ENCODE data around the gene PNPLA7.
"Not testable (repeated sequence)": the region's sequence is repeated elsewhere in the genome, so short reads cannot be mapped to it uniquely, and the experiment has no call there.

PNPLA7 gene

DNA sequence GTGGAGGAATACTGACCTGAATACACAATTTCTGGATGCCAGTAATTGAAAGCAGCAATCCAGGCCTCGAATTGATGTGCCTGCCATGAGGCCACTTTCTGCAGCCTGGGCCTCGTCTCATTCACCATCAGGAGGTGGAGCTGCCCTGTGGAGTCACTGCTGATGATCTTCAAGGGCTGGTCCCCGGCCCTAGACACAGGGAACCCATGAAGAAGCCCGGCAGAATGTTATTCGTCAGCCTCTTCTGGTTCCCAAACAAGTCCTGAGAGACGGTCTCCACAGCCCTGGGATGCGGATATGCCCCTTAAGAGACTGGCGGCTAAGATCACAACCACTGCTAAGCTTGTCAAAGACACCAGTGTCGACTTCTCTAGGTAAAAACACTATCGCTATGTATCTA lies 24.0 kb upstream of the PNPLA7 start:
- no peak for DNase-seq

DNA sequence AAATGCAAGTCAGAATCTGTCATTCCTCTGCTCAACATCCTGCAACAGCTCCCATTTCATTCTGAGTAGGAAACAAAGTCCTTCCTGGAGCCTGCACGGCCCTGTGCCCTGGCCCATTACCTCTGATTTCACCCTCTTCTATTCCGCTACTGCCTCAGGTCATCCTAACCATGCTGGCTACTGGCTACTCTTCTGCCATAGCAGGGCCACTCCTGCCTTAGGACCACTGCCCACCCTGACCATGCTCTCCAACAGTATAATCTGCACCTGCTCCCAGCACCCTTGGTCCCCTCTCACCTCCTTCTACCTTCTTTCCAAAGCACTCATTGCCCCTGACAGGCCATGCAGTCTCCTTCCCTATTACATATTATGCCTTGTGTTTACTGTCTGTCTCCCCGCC lies 20.4 kb upstream of the PNPLA7 start:
- no peak for DNase-seq

DNA sequence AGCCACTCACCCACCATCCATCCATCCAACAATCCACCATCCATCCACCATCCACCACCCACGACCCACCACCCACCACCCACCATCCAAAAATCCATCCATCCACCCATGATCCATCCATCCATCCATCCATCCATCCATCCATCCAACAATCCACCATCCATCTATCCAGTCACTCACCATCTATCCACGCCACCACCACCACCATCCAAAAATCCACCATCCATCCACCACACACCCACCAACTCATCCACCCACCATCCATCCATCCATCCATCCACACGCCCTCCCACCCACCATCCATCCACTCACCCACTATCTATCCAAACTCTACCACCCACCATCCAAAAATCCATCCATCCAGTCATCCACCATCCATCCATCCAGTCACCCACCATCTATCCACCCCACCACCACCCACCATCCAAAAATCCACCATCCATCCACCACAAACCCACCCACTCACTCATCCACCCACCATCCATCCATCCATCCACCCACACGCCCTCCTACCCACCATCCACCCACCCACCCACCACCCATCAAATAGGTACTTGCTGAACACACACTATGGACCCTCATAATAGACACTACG lies 19.5 kb upstream of the PNPLA7 start:
- no peak for DNase-seq

DNA sequence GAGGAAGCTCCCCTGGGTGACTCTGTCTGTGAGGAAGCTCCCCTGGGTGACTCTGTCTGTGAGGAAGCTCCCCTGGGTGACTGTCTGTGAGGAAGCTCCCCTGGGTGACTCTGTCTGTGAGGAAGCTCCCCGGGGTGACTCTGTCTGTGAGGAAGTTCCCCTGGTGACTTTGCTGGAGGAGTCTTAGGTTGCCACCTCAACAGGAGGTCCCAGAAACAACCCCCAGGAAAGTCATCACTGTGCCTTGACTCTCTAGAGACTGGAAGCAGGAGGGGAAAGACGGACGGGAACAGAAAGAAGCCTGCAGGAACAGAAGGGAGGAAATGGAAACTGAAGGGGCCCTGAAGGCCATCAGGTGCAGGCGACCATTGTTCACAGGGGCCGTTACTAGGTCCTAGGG lies 18.2 kb upstream of the PNPLA7 start:
- DNase-seq: not testable (repeated sequence)

DNA sequence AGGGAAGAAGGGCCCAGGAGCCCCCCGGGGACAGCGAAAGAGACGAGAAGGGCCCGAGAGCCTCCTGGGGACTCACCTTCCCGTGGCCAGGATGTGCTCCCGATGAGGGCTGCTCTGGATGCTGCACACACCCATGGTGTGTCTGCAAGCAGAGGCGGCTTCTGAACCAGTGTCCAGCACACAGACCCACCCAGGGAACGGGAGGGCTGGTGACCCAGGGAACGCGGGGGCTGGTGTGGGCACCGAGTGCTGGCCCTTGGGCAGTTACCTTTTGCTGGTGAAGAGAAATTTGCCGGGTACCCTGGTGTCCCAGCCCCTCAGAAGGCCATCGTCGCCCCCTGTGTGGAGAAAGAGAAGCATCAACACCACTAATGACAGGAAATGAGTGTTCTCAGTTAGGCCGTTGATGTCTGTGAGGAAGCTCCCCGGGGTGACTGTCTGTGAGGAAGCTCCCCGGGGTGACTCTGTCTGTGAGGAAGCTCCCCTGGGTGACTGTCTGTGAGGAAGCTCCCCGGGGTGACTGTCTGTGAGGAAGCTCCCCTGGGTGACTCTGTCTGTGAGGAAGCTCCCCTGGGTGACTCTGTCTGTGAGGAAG lies 14.7 kb upstream of the PNPLA7 start:
- no peak for DNase-seq

DNA sequence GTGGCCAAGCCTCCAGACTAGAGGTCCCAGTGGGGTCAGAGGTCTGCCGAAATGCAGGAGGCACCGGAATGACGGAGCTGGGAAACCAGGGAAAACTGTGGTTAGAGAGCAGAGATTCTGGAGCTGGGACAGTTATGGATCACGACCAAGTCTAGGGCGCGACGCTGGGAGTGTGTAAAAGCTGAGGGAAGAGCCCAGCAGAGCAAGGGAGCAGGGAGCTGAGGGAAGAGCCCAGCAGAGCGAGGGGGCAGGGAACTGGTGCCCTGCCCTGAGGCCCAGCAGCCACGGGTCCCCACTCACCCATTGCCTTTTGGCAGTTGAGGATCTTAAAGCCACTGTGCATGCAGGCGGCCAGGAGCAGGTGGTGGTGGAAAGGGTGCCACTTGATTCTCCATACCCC lies 13.9 kb upstream of the PNPLA7 start:
- DNase-seq: no peak

DNA sequence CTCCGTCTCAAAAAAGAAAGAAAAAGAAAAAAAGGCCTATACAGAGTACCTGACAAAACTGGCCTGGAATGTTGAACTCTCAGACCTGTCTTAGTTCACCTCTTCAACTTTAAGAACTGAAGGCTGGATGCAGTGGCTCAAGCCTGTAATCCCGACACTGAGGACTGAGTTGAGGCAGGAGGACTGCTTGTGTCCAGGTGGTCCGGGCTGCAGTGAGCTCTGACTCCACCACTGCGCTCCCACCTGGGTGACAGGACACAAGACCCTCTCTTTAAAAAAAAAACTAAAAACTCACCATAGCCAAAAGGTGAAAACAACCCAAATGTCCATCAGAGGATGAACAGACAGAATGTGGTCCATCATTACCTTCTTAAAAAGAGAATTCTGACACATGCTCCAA lies 7.9 kb upstream of the PNPLA7 start:
- no peak for DNase-seq

DNA sequence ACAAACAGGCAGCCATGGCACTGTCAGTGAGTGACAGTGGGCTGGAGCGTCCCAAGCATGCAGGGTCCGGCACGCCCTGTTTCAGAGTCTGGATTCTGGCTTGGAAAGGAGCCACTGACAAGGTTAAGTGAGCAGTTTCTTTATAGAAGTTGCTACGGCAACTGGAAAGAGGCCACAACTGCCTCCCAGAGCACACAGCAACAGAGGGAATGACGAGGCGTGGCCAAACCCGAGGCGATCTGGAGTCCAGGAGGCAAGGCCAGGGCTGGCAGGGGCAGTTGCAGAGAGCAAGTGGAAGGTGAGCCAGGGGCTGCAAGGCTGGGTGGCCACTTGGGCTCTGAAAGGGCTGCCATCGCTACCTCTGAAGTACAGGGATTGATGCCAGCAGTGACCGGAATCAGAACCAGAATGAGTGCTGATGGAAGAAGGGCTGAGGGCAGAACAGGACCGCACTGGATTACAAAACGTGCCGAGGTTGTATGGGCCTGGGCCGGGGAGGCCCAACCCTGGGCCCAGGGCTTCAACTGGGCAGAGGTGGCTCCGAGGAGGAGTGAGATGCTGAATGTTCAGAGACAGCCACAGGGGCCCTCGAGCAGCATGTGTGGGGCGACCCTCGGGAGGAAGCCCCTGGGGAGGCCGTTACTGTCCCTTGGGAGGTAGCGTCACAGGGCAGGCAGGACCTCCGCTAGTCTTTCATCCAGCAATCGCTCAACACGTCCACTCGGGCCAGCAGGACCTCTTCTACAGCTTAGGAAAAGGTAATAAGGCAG lies 6.1 kb upstream of the PNPLA7 start:
- DNase-seq: no peak

DNA sequence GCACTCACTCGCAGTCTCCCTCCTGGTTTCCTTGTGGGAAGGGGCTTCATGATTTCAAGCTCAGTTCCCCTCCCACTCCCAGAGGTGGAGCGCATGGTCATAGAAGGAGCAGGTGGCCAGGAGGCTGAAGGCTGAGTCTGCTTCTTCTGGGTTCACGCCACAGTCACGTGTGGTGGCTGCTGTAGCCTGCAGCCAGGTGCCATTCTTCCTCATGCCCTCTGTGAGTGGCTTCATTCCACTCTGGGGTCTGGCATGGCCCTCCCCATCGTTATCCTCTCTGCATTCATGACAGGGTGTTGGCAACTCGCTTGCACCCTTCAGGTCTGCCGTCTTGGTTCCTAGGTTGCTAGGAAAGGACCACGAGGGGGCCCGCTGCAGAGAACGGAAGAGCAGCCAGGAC lies 5.0 kb upstream of the PNPLA7 start:
- DNase-seq: no peak

DNA sequence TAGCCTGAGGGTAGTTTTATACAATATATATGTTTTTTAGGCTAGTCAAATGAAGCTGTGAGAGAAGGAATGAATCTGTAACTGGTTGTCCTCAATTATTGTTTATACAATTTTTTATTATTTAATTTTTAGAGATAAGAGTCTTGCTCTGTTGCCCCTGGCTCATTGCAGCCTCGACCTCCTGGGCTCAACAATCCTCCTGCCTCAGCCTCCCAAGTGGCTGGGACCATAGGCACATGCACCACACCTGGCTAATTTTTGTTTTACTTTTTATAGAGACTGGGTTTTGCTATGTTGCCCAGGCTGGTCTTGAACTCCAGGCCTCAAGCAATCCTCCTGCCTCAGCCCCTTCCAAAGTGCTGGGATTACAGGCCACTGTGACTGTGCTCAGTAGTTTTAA lies 4.1 kb upstream of the PNPLA7 start:
- no peak for DNase-seq

DNA sequence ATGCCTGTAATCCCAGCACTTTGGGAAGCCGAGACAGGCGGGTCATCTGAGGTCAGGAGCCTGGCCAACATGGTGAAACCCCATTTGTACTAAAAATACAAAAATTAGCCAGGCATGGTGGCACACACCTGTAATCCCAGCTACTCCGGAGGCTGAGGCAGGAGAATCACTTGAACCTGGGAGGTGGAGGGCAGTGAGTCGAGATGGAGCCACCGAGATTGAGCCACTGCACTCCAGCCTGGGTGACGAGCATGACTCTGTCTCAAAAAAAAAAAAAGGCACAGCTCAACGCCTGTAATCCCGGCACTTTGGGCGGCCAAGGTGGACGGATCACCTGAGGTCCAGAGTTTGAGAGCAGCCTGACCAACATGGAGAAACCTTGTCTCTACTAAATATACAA lies 3.5 kb upstream of the PNPLA7 start:
- DNase-seq: not testable (repeated sequence)

DNA sequence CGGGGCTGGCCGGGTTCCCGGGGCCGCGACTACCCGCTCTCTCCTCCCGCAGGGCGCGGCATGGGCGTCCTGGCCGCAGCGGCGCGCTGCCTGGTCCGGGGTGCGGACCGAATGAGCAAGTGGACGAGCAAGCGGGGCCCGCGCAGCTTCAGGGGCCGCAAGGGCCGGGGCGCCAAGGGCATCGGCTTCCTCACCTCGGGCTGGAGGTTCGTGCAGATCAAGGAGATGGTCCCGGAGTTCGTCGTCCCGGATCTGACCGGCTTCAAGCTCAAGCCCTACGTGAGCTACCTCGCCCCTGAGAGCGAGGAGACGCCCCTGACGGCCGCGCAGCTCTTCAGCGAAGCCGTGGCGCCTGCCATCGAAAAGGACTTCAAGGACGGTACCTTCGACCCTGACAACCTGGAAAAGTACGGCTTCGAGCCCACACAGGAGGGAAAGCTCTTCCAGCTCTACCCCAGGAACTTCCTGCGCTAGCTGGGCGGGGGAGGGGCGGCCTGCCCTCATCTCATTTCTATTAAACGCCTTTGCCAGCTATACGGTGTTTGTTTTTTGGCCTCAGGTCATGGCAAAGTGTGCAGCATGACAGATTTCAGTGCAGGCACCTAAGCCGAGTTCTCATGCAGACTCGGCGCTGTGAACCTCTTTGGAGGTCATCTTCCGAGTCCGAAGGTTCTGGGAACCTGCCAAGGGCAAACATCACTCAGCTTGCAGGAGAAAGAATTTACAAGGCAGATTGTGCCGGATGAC lies 2.0 kb upstream of the PNPLA7 start:
- DNase-seq: peak; percentile 31

DNA sequence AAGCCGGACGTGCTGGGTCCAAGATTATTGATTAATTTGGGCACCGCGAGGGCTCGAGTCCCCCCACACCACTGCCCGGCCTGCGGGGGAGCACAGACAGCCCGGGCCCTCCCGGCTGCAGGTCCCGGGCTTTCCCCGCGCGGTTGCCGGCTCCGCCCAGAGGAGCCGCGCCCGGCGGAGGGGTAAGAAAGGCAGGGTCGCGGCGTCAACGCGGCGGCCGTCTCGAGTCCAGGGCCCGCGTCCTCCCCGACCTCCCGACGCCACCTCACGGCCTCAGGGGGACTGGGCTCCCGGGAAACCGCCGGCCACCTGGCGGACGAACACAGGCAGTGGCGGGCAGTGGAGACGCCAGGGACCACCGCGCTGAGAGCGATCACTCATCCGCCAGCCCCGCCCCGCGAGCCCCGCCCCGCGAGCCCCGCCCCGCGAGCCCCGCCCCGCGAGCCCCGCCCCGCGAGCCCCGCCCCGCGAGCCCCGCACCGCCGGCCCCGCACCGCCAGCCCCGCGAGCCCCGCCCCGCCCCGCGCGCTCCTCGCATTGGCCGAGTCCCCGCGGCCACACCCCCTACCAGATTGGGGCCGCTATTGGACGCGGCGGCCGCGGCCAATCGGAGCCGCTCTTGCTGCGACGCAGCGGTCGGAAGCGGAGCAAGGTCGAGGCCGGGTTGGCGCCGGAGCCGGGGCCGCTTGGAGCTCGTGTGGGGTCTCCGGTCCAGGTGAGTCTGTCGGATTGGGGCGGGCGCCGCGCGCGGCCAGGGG lies 1.2 kb upstream of the PNPLA7 start, which contains the start of gene MRPL41:
Gene MRPL41, plus strand, starts transcription at position 616 of the 758 bp plus-strand sequence. CDS start 203 bp downstream, outside the sequence.
- peak; percentile 90 for DNase-seq

DNA sequence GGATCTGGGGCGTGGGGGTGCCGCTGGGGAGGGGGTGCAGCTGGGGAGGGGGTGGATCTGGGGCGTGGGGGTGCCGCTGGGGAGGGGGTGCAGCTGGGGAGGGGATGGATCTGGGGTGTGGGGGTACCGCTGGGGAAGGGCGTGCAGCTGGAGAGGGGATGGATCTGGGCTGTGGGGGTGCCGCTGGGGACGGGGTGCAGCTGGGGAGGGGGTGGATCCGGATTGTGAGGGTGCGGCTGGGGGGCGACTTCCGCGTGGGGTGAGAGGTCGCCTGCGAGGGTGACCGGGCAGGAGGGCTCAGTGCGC lies 709 bp upstream of the PNPLA7 start:
- not testable (repeated sequence) for DNase-seq

DNA sequence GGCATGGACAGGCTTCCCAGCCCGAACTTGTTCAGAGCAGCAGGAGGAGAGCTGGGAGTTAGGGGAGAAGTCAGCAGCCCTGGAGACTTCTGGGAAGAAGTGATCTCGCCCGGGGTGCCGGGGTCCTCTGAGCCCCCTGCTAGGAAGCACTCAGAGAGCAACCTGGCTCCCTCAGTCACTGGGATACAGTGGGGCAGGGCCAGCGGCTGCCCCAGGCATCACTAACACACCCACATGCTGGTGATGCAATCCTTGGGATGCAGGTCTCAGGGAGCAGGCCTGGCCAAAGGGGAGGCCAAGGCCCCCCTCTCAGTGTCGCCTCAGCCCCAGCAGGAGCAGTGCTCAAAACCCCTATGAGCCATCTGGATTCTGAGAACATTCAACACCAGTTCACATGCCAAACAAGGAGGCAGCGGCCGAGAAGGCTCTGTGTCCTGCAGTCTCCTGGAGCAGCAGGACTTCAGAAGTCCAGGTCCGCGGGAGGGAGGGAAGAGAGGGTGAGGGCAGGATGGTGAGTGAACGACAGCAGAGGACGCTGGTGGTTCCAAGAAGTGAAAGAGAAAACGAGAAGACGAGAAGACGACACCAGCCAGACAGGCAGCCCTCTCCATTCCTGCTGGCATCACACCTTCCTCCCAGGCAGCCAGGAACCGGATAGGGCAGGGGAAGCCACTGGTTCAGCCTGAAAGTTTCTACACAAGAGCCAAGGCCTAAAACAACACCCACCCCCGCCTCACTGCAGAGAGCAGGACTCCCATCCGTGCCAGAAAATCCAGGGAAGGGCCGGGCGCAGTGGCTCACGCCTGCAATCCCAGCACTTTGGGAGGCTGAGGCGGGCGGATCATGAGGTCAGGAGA lies 2.3 kb downstream of the PNPLA7 start:
- DNase-seq: no peak

DNA sequence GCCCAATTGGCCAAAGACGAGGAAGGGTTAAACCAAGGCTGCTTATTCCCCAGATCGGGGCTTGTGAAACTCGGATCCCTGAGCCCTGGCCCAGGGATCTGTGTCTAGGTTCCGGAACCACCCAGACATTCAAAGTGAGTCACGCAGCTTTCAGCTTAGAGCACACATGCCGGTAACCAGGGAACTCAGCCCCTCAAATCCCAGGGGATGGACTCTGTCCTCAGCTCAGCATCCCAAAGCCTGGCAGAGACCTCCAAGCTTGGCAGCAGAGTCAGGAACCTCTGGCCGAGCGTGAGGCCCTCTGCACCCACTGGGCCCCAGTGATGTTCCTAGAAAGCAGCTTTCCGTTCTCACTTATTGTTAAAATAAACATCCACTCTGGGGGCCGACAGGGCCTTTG lies 5.1 kb downstream of the PNPLA7 start:
- DNase-seq: no peak

DNA sequence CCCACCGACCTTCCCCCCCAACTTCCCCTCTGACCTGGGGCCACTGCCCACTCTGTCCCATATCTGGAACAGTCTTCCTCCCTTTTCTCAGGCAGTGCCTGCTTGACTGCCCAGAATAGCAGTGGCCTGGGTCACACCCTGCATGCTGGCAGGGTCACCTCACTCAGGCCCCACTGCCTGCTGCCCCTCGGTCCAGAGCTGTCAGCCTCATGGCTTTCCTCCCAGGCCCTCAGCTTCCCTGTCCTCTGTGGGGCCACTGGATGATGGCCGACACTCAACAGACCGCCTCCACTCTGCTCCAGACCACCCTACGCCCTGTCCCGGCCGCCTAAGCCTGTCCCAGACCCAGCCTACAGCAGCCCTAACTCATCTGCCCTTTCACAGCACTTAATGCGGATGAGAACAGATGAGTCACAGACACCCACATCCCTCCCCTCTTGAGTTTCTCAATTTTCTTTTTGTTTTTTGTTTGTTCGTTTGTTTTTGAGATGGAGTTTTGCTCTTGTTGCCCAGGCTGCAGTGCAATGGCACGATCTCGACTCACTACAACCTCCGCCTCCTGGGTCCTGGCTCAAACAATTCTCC lies 5.9 kb downstream of the PNPLA7 start:
- DNase-seq: no peak

DNA sequence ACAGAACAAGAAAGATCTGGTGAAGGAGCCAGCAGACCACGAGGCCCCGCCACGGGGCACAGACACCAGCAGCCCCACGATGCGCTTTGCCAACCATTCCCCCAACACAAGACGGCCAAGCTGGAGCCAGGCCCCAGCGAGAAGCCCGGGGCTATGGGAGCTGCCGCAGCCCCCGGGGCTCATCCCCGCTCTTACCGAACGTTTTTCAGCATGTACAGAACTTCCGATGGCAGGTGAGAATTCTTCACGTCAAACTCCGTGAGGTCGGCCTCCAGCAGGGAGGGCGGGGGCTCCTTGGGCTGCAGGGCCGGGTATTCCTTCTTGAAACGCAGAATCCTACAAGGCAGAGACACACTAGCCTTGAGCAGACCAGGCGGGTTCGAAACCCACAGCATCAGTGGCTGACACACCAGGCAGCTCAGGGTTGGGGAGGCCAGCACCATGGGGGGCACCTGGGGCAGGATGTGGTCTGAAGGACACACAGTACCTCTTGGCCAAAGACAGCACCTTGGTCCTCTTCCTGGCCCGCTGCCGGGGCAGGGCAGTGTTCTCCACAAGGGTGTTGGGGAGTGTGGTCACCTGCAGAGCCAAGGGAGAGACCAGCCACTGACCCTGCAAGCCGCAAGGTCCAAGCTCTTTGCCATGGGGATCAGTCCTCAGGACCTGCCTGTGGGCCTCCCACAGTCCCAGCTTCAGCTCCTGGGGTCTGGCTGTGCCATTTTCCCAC lies 6.8 kb downstream of the PNPLA7 start:
- no peak for DNase-seq

DNA sequence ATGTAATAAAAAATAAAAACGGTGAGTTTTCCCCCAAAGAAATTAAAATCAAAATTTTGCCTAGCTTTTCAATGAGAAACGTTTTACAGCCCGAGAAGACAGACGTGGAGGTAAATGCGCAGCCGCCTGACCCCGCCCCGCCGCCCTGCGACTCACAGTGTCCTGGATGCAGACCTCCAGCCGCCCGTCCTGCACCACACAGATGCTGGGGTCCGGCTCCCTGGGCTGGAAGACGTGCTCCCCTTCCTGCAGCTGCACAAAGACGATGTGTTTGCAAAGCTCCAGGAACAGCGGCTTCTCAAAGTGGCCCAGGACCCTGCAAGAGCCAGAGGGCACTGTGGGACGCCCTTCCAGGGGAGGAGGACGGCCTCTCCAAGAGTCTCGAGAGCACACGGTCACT lies 7.7 kb downstream of the PNPLA7 start:
- DNase-seq: no peak

DNA sequence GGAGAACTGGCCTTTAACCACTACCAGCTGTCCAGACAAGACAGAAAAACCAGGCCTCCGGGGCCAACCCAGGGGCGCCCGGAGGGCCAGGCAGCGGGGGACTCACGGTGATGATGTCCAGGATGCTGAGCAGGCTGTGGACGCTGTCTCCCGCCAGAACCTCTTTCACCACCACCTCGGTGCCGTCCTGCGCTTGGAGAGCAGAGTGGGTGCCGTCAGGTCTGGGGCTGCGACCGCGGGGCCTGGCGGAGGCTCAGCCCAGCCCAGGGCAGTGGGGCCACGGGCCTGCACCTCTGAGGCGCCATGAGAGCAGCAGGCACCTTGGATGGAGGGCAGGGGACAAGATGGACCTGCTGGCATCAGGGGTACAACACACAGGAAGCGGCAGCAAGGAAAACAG lies 9.7 kb downstream of the PNPLA7 start:
- DNase-seq: no peak

DNA sequence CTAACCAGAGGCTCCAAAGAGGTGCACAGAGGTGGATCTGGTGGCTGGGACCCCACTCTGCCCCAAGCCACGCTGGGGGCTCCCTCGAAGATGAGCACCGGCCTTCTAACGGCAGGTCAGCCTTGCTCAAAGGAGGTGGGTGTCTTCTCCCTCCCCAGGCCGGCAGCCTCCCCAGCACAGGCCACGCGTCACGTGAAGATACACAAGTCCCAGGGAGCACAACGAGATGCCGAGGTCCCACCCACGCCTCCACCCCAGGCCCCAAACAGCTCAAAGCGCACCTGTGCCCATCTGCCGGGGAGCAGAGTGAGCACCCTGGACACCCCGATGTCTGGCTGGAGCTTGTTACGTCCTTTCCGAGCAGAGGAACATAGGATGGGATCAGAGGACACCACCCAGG lies 12.1 kb downstream of the PNPLA7 start:
- DNase-seq: no peak
